ENCODE data around the gene SND1.

- TF ChIP-seq CTCF (conservative IDR thresholded peaks at IDR 0.05 in 1 of 2, IDR thresholded peaks at IDR 0.05 in 1 of 2; ENCODE audit: low read depth in 1 of 2, low read length in 2 of 2) (no peak), EZH2 (IDR thresholded peaks at IDR 0.05; ENCODE audit: low read length, missing control alignments) (no peak)
These were observed at the start of gene SND1 for GRCh38 chr7:127651556-127652332.
